ELR (cell line): ENCODE measurements around the gene TP53TG3E.
"Not testable (repeated sequence)": the region's sequence is repeated elsewhere in the genome, so short reads cannot be mapped to it uniquely, and the experiment has no call there.

Experiments used
- DNase-seq: peaks from one replicate; pipeline ENCODE4 v3.0.0-alpha.2; 2015; ENCODE audit warnings: low read depth

Gene TP53TG3E

GRCh38 chr16:33304006-33304405 is at the start of gene TP53TG3E:
Gene TP53TG3E (plus strand): TSS chr16:33304306. CDS start chr16:33304374, 68 bp downstream.
- DNase-seq = not testable (repeated sequence)

GRCh38 chr16:33336226-33337012 is 32.3 kb downstream of the TP53TG3E start:
- DNase-seq = not testable (repeated sequence)

GRCh38 chr16:33337627-33338542 is 33.8 kb downstream of the TP53TG3E start:
- DNase-seq = not testable (repeated sequence)

- not testable (repeated sequence) for DNase-seq
Measured at GRCh38 chr16:33338543-33338951, 34.4 kb downstream of the TP53TG3E start.

- DNase-seq = not testable (repeated sequence)
Measured at GRCh38 chr16:33339093-33340061, 35.3 kb downstream of the TP53TG3E start.
